CD4-positive, alpha-beta T cell treated with Interleukin-4 for 4 hours (primary cell): ENCODE data around the gene ADORA2A.
"Not testable (repeated sequence)": the region's sequence is repeated elsewhere in the genome, so short reads cannot be mapped to it uniquely, and the experiment has no call there.

Experiments
- DNase-seq: peaks from one replicate; pipeline ENCODE4 v3.0.0-alpha.2; 2020

The ADORA2A gene

GRCh38 chr22:24455751-24456426 is 28.5 kb downstream of the ADORA2A start:
- DNase-seq = no peak

DNA sequence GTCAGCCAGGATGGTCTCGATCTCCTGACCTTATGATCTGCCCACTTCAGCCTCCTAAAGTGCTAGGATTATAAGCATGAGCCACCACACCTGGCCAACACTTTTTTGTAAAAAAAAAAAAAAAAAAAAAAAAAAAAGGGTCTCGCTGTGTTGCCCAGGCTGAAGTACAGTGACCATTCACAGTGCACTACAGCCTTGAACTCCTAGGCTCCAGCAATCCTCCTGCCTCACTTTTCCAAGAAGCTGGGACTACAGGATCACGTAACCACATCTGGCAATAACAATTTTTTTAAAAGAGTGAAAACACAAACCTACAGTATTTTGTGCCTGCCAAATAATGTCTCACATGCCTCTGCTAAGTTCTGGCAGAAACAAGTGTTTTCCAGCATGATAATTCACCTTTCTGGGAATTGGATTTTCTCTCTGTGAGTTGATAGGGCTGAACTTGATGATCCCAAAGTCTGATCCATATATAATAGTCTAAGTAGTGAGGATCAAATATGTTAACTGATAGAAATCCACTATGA is 30.6 kb downstream of the ADORA2A start:
- no peak for DNase-seq

DNA sequence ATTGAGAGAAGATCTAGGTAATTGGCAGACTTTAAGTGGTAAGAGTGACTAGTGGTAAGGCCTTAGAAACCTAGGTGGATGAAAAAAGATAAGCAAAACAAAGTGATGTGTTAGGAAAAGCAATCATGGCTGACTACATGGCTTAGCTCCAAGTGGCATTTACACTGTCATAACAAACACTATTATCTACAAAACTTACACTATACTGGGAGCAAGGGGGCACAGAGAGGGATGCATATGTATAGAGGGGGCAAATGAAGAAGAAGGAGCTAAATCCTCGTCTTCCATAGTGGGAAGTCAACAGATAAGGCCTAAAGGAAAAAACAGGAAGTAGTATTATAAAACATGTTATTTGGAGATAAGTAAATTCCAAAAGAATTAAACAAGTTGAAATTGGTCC is 32.5 kb downstream of the ADORA2A start:
- DNase-seq = no peak

GRCh38 chr22:24460418-24461089 is 33.2 kb downstream of the ADORA2A start:
- no peak for DNase-seq

DNA sequence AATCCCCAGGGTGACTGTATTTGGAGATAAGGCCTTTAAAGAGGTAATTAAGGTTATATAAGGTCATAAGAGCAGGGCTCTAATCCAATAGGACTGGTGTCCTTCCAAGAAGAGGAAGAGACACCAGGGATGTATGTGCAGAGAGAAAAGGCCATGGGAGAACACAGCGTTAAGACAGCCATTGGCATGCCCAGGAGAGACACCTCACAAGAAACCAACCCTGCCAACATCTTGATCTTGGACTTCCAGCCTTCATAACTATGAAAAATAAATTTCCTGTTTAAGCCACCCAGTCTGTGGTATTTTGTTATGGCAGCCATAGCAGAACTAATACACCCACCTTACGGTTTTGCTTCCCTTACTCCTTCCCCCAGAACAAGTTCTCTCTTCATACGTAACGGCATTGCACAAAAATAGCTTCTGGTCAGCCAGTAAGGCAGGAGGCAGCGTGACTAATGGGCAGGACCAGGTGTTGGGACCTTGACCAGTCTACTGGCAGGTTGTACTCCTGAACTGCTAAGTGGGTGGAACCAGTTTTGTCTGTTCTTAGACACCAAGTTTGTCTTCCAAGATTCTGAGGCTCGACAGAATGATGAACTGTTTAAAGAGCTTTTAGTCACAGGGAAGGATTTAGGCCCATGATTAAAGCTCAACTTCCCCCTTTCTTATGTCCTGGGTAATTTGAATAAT is 35.8 kb downstream of the ADORA2A start:
- DNase-seq = no peak

- DNase-seq = no peak
These were observed 38.2 kb downstream of the ADORA2A start for GRCh38 chr22:24465566-24465965.

GRCh38 chr22:24465975-24466374 is 38.6 kb downstream of the ADORA2A start:
- DNase-seq = no peak

DNA sequence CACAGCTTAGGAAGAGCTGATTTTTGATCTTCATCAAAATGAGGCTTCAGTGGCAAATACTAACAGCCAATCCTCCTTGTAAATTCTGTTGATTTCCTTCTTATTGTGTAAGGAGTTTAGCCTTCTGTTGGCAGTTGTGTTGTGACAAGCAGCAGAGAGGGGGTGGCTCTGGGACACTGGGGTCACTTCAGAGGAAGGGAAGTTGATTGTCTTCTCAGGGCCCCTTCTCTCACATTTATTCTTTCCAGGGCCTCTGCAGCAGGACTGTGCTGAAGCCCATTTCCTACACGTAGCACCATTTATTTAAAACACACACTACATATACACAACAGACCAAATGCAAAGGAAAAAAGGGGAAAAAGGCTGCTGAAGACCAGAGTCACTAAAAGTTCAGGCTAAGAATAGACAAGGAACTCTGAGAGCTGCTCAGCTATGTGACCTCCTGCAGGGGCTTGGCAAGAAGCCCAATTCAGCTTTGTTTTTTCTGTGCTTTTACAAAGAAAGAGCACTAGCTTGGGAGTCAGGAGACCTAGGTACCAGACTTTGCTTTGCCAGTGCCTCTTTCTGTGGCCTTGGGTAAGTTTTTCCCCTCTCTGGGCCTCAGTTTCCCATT is 39.4 kb downstream of the ADORA2A start:
- no peak for DNase-seq

DNA sequence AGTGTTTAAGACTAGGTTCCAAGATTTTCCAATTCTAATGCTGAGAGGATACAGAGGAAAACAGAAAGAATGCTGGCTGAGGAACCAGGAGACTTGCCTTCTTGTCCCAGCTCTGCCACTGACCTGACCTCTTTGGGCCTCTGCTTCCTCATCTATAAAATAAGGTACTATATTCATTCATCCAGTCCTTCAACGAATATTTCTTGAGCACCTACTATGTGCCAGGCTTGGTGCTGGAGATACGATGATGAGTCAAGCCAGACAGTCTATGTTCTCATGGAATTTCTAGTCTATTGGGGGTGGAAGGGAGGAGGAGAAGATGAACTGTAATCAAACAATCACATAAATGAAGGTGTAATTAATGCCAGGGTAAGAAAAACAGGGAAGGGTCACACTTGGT is 39.9 kb downstream of the ADORA2A start:
- DNase-seq = no peak

GRCh38 chr22:24471570-24471969 is 44.2 kb downstream of the ADORA2A start:
- no peak for DNase-seq

GRCh38 chr22:24473284-24473683 is 45.9 kb downstream of the ADORA2A start:
- no peak for DNase-seq

DNA sequence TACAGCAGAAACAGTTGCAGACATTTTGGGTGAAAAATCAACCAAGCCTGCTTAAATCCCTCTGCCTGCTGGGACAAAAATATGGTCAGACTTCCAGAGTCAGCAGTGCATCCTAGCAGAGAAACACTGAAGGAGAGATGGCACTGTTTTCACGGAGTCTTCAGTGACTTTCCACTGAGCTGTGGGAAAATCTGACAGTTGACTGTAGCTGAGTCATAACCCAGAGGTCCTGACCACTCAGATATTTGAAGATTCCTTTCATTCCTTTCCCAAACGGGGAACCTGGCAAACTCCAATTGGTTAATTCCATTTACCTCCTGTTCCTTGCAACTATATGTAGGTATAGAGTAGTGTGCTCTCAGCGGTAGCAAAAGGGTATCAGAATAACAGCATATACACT is 46.8 kb downstream of the ADORA2A start:
- DNase-seq = no peak

DNA sequence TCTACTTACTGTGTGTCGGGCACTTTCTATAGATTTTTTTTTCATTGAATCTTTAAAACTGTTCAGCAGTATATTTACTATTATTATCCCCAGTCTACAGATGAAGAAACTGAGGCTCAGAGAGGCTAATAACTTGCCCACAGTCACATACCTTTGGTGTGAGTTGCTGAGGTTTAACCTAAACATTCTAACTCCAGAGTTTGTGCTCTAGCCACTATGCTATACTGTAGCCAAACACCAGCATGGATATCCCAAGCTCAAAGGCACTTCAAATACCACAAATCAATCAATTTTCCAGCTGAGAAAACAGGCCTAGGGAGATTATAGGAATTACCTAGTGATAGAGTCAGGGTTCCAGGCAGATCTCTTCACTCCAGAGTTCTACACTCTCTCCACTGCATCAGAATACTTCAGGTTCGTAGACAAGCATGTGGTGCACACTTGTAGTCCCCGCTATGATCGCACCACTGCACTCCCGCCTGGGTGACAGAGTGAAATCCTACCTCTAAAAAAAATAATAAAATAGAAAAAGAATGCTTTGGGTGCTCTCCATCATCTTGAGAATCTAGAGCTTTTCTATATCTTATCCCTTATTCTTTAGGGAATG is 47.4 kb downstream of the ADORA2A start:
- DNase-seq = no peak

- DNase-seq = no peak
These were observed 54.2 kb downstream of the ADORA2A start for GRCh38 chr22:24481641-24482040.

- DNase-seq = no peak
These were observed 55.2 kb downstream of the ADORA2A start for GRCh38 chr22:24482575-24482974.

GRCh38 chr22:24482998-24483397 is 55.6 kb downstream of the ADORA2A start:
- no peak for DNase-seq

DNA sequence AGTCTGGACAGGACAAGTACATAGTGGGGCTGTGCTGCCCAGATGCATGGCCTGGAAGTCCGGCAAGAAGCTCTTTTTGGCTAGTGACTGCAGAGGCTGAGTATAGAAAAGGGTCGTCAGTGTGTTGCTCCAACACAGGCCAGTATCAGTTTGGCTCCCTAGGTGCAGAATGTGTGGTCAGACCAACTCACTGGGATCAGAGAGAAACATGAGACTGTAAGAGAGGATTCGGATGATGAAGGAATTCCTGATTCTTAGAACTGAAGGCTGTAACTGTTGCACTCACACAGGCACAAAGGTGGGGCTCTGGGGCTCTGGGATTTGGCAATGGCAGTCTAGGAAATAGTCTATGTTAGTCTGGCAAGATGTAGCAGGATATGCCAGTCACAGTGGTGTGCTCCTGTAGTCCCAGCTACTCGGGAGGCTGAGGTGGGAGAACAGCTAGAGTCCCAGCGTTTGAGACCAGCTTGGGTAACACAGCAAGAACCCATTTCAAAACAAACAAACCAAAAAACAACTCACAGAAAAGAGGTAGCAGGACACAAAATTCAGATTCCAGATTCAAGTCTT is 56.7 kb downstream of the ADORA2A start:
- no peak for DNase-seq

DNA sequence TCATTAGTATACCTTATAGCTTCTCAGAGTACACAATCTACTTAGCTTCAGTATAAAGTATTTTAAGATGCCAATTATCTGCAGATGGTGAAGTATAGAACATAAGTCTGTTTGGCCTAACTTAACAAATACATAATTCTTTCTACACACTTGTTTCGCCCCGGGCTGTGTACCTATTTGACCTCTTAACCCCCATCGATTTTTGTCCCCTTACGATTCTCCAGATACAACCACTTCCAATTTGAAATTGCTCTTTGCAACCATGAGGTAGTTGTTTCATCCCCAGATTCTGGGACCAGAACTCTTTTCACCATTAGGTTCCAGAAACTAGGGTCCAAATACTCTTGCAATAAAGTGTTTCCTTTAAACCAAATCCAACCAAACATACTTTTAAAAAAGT is 57.8 kb downstream of the ADORA2A start:
- no peak for DNase-seq

DNA sequence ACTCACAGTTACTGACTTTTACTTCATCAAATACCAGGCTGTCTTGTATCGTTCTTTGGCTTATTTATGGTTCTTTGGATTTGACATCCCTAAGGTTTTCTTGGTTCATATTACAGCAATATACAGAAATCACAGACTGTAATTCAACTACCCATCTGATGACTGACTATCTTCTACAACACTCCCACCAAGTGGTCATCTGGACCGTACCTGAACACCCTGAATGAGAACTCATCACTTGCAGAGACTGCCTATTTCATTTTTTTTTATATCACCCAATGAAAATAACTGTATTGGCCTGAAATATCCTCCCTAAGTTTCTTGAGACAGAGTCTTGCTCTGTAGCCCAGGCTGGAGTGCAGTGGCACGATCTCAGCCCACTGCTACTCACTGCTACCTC is 58.2 kb downstream of the ADORA2A start:
- no peak for DNase-seq

- DNase-seq = no peak
These were observed 59.1 kb downstream of the ADORA2A start for GRCh38 chr22:24486501-24486921.

- no peak for DNase-seq
These were observed 61.6 kb downstream of the ADORA2A start for GRCh38 chr22:24489011-24489410.

GRCh38 chr22:24489434-24489833 is 62.0 kb downstream of the ADORA2A start:
- DNase-seq = not testable (repeated sequence)
